Pancreas (tissue), 10 donors: ENCODE measurements around the gene FOXO1. TPM values are rescaled to one million over a fixed set of nuclear protein-coding genes. Genes with fewer than 3 reads are reported as not detected.

Experiments
- ATAC-seq, 4 donors: fragments of 200-7000 bp; cut with Tn5 transposase; one replicate each; pipeline versions ENCODE4 v1.8.0 to v1.9.1; 2020; ENCODE audit warnings: mild to moderate bottlenecking in 4 of 4, moderate library complexity in 4 of 4
- DNase-seq, 6 donors: peaks; one replicate each; pipeline ENCODE4 v3.0.0-alpha.2; 2020
- FAIRE-seq: peaks from 2 replicates; lab custom pipeline; 2012; peaks lifted over from hg19 to GRCh38; lab: Jason Lieb, UNC
- H3K27ac ChIP-seq, 4 donors: fragments of 200-600 bp; sonication (generic); 1 replicate in 3 of 4; 2 replicates in 1 of 4; pipeline versions ENCODE4 v1.5.0 to v1.8.0; 2020
- H3K27me3 ChIP-seq, 4 donors: fragments of 200-600 bp; one replicate each; pipeline ENCODE4 v1.8.0; 2021
- H3K36me3 ChIP-seq, 3 donors: fragments of 200-600 bp; sonication (generic) in 1 of 3; one replicate each; pipeline versions ENCODE4 v1.5.0 to v1.8.0; 2020 to 2021
- H3K4me1 ChIP-seq, 3 donors: fragments of 200-600 bp; one replicate each; pipeline ENCODE4 v1.8.0; 2021
- H3K4me3 ChIP-seq, 4 donors: fragments of 200-600 bp; sonication (generic) in 2 of 4; one replicate each; pipeline versions ENCODE4 v1.5.0 to v1.8.0; 2020 to 2021
- H3K9me3 ChIP-seq, 4 donors: fragments of 200-600 bp; one replicate each; pipeline ENCODE4 v1.8.0; 2021
- CTCF ChIP-seq, 4 donors: fragments of 200-600 bp; sonication (generic) in 3 of 4; IDR thresholded peaks; one replicate each; pipeline versions ENCODE4 v1.5.0 to v1.8.0; 2021; ENCODE audit warnings: antibody characterized with exemption in 4 of 4
- WGBS, 2 donors: extraction: QIAGEN DNeasy Blood & Tissue Kit; methylation state at CpG; one replicate each; pipeline ENCODE4 v1.1.7; 2013; 5-methylcytosine and 5-hydroxymethylcytosine counted together
- intact Hi-C, 3 donors: fragments of 100-400 bp; cut with DNase I; formaldehyde crosslinking; loops; one replicate each; pipeline versions ENCODE4 v1.11.1 to v1.14.2; 2022
- polyA plus RNA-seq, 2 donors: library from polyadenylated mRNA; stranded (reverse); fragments of 200-250 nt; gene quantifications; one replicate each; pipeline ENCODE4 v1.2.3, GENCODE V29; 2013
- total RNA-seq, 6 donors: library from RNA; stranded (reverse); fragmentation: NEBNext Ultra II Directional in 4 of 6; extraction: Animal tissue kit (Norgen Biotek cat#: 25700) in 4 of 6; gene quantifications; one replicate each; pipeline versions ENCODE4 v1.2.1 to v1.2.4, GENCODE V29; 2021 to 2023
- donor health status: healthy with polysubstance abuse.
- donor health status: DM: no; HTN: no; CAD: no; lungs with moderate emphysema.
- donor health status: DM: no; HTN: no; CAD: no.
- donor health status: control.
- donor health status: control.
- donor health status: Bipolar disorder and iron deficiency.
- donor health status: DM: yes; HTN: yes; CAD: no.
- donor health status: DM: no; HTN: no; CAD: no.
- donor health status: DM: no; HTN: no; CAD: no.
- donor health status: DM: yes; HTN: yes; CAD: no.

FOXO1 gene
- total and polyA plus RNA-seq, 8 donors: 3.8 to 21.9 (median 15.0) TPM

GRCh38 chr13:40622246-40622645, 44.2 kb downstream of the FOXO1 start:
- Histone ChIP-seq H3K4me3 (no peak overlapping the region), H3K27me3 (no peaks in the 10 kb centered on the region), H3K9me3 (no peaks in the 10 kb centered on the region), H3K27ac (no peak overlapping the region), H3K4me1 (peaks cover 16 to 50% (median 24%) of the 10 kb centered on the region in 3 donors), H3K36me3 (no peaks in the 10 kb centered on the region)
- DNase-seq (no peak), FAIRE-seq (no peak), ATAC-seq (no peak)
- no peak for TF ChIP-seq CTCF (IDR thresholded peaks at IDR 0.05)
- intact Hi-C loops: no loop called here
- WGBS, 2 donors: 58 to 76% methylated on average over 1 of the region's 1 CpG

GRCh38 chr13:40619479-40619814, 47.0 kb downstream of the FOXO1 start:
- Histone ChIP-seq H3K4me1 (peaks cover 8 to 33% (median 19%) of the 10 kb centered on the region in 3 donors), H3K9me3 (no peaks in the 10 kb centered on the region), H3K4me3 (no peak overlapping the region), H3K27me3 (no peaks in the 10 kb centered on the region), H3K27ac (peak overlapping the region in 1 of 4 donors; percentile 10), H3K36me3 (no peaks in the 10 kb centered on the region)
- no peak for FAIRE-seq
- ATAC-seq: peak; percentile 24 to 69 (median 64)
- TF ChIP-seq CTCF (IDR thresholded peaks at IDR 0.05): no peak
- DNase-seq: no peak
- WGBS, 2 donors: 43 to 45% methylated on average over 3 of the region's 3 CpGs
- intact Hi-C loops: no loop called here

GRCh38 chr13:40618581-40619478, 47.6 kb downstream of the FOXO1 start:
- DNase-seq (no peak), FAIRE-seq (no peak), ATAC-seq (no peak)
- peaks cover 11 to 39% (median 24%) of the 10 kb centered on the region in 3 donors for H3K4me1 ChIP-seq
- no peaks in the 10 kb centered on the region for H3K36me3 ChIP-seq
- no peaks in the 10 kb centered on the region for H3K9me3 ChIP-seq
- H3K4me3 ChIP-seq: no peak overlapping the region
- intact Hi-C loops: no loop called here
- no peaks in the 10 kb centered on the region for H3K27me3 ChIP-seq
- WGBS, 2 donors: 87 to 89% methylated on average over 15 of the region's 15 CpGs
- no peak for TF ChIP-seq CTCF (IDR thresholded peaks at IDR 0.05)
- H3K27ac ChIP-seq: peak overlapping the region in 1 of 4 donors; percentile 10

GRCh38 chr13:40617801-40618356, 48.6 kb downstream of the FOXO1 start:
- Histone ChIP-seq H3K36me3 (no peaks in the 10 kb centered on the region), H3K27ac (no peak overlapping the region), H3K4me1 (peaks cover 19 to 39% (median 22%) of the 10 kb centered on the region in 3 donors), H3K4me3 (no peak overlapping the region), H3K27me3 (no peaks in the 10 kb centered on the region), H3K9me3 (no peaks in the 10 kb centered on the region)
- WGBS, 2 donors: 84 to 90% methylated on average over 8 of the region's 8 CpGs
- DNase-seq (no peak), ATAC-seq (no peak), FAIRE-seq (no peak)
- intact Hi-C loops: no loop called here
- no peak for TF ChIP-seq CTCF (IDR thresholded peaks at IDR 0.05)

GRCh38 chr13:40615619-40616018, 50.8 kb downstream of the FOXO1 start:
- WGBS, 2 donors: 85 to 89% methylated on average over 7 of the region's 7 CpGs
- Histone ChIP-seq H3K36me3 (no peaks in the 10 kb centered on the region), H3K4me3 (no peak overlapping the region), H3K4me1 (peaks cover 18 to 36% (median 25%) of the 10 kb centered on the region in 3 donors), H3K9me3 (no peaks in the 10 kb centered on the region), H3K27ac (no peak overlapping the region), H3K27me3 (no peaks in the 10 kb centered on the region)
- FAIRE-seq: no peak
- TF ChIP-seq CTCF (IDR thresholded peaks at IDR 0.05): no peak
- DNase-seq: no peak
- intact Hi-C loops: no loop called here
- no peak for ATAC-seq
